Right cardiac atrium (tissue), 5 donors: ENCODE measurements around the gene SMOC1. TPM values are rescaled to one million over a fixed set of nuclear protein-coding genes. Genes with fewer than 3 reads are reported as not detected.

Experiments used
- ATAC-seq, 2 donors: fragments of 200-7000 bp; cut with Tn5 transposase; one replicate each; pipeline versions ENCODE4 v1.8.0 to v1.9.1; 2020; ENCODE audit warnings: moderate library complexity in 2 of 2, mild to moderate bottlenecking in 1 of 2
- DNase-seq, 3 donors: peaks; one replicate each; pipeline ENCODE4 v3.0.0-alpha.2; 2020
- H3K27ac ChIP-seq: one replicate; pipeline ENCODE4 v1.5.1; 2013; ENCODE audit warnings: mild to moderate bottlenecking, low read length, control low read depth, moderate library complexity
- H3K27me3 ChIP-seq: one replicate; pipeline ENCODE4 v1.6.1; 2013; ENCODE audit not compliant: control insufficient read depth, insufficient read depth
- H3K4me1 ChIP-seq: one replicate; pipeline ENCODE4 v1.6.1; 2013; ENCODE audit warnings: low read length; ENCODE audit not compliant: control insufficient read depth, insufficient read depth
- H3K4me3 ChIP-seq: one replicate; pipeline ENCODE4 v1.5.1; 2013; ENCODE audit warnings: low read length, control low read depth
- H3K9me3 ChIP-seq: one replicate; pipeline ENCODE4 v1.6.1; 2013; ENCODE audit warnings: low read length; ENCODE audit not compliant: control insufficient read depth
- WGBS: extraction: QIAGEN DNeasy Blood & Tissue Kit; methylation state at CpG from one replicate; pipeline ENCODE4 v1.1.7; 2013; 5-methylcytosine and 5-hydroxymethylcytosine counted together
- intact Hi-C, 4 donors: fragments of 100-400 bp; cut with DNase I; formaldehyde crosslinking; loops; one replicate each; pipeline versions ENCODE4 v1.11.0 to v1.14.0; 2022 to 2023
- polyA plus RNA-seq: library from polyadenylated mRNA; stranded (reverse); fragments of 200-250 nt; gene quantifications from one replicate; pipeline ENCODE4 v1.2.3, GENCODE V29; 2013
- total RNA-seq, 4 donors: library from RNA; stranded (reverse); fragmentation: NEBNext Ultra II Directional; extraction: Animal tissue kit (Norgen Biotek cat#: 25700); gene quantifications; one replicate each; pipeline ENCODE4 v1.2.1, GENCODE V29; 2021
- donor health status: healthy with polysubstance abuse.
- donor health status: DM: no; HTN: yes; CAD: no.
- donor health status: DM: no; HTN: no; CAD: no.
- donor health status: DM: no; HTN: yes; CAD: no; lungs with severe emphysema.
- donor health status: DM: yes; HTN: yes; CAD: no.

Gene SMOC1
- total and polyA plus RNA-seq, 5 donors: 13.4 to 37.0 (median 23.2) TPM

DNA sequence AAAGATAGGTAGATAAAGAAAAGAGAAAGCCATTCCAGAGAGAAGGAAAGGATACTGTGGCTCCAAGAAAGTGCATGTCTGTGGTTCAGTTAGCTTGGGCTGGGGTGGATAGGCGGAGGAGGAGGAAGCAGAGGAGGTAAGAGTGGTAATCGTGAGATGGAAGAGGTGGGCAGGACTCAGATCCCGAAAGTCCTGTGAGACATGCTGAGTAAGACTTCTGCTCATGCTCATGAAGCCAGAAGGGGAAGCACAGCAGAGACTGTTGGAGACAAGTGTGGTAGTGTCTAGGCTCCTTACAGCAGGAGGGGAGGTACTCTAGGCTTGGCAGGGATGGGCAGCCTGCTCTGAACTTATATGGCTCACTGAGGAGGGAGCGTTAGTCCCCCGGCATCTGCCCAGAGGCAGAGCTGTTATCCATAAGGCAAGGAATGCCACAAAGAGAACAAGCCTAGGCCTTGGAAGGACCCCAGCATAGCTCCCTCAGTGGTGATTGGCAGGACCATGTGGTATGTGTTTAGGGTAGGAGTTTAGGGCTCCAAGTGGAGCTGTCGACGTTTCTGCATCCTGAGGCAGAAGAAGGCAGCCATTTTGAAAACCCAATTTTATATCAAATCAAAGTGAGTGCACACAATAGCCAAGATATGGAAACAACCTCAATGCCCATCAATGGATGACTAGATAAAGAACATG lies 135.3 kb downstream of the SMOC1 start:
- 78% methylated on average over 7 of the region's 7 CpGs for WGBS
- Histone ChIP-seq H3K9me3 (no peaks in the 10 kb centered on the region), H3K4me3 (no peak overlapping the region), H3K27me3 (no peaks in the 10 kb centered on the region), H3K27ac (no peak overlapping the region), H3K4me1 (no peaks in the 10 kb centered on the region)
- ATAC-seq (no peak), DNase-seq (no peak)
- intact Hi-C loops: loop anchor here in 2 of 4 donors (10.0 kb wide), 1 partner anchor 140 kb away; the partner anchor contains the start of gene SMOC1 (in 2 of the 2)

- no peak overlapping the region for H3K27ac ChIP-seq
- ATAC-seq (no peak), DNase-seq (no peak)
- no peaks in the 10 kb centered on the region for H3K4me1 ChIP-seq
- no peak overlapping the region for H3K4me3 ChIP-seq
- H3K27me3 ChIP-seq: no peaks in the 10 kb centered on the region
- WGBS: 53% methylated on average over 2 of the region's 2 CpGs
- no peaks in the 10 kb centered on the region for H3K9me3 ChIP-seq
- intact Hi-C loops: loop anchor here in 2 of 4 donors (10.0 kb wide), 1 partner anchor 143 kb away; the partner anchor contains the start of gene SMOC1 (in 2 of the 2)
These were observed 139.0 kb downstream of the SMOC1 start for GRCh38 chr14:70018230-70018629.

DNA sequence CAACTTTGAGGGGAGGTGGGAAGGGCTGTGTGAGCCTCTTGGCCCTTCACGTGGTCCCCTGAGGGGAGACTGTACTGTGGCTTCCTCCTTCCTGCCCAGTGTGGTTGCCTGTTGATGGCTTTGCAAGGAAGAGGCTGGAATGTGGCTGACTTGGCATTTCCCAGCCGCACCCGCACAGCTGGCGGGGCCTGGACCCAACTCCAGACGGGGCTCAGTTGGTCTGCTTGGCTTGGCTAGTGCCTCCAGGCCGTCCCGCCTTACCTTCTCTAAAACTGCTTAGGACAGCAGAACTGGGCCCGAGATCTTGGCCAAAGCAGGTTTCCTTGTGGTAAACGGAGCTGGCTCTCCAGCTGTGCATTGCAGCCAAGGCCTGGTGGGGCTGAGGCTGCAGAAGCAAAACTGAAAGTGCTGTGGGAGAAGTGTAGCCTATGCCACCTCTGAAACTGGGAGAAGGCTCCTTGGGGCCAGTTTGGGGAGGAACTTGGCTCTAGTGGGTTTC lies 139.5 kb downstream of the SMOC1 start:
- Histone ChIP-seq H3K27me3 (no peaks in the 10 kb centered on the region), H3K27ac (no peak overlapping the region), H3K9me3 (no peaks in the 10 kb centered on the region), H3K4me3 (no peak overlapping the region), H3K4me1 (no peaks in the 10 kb centered on the region)
- intact Hi-C loops: loop anchor here in 2 of 4 donors (10.0 kb wide), 1 partner anchor 144 kb away; the partner anchor contains the start of gene SMOC1 (in 2 of the 2)
- DNase-seq: peak; percentile 47 to 80 (median 79)
- ATAC-seq: peak; percentile 73 to 80
- WGBS: 36% methylated on average over 9 of the region's 9 CpGs

- intact Hi-C loops: loop anchor here in 2 of 4 donors (10.0 kb wide), 1 partner anchor 145 kb away; the partner anchor contains the start of gene SMOC1 (in 2 of the 2)
- H3K27ac ChIP-seq: no peak overlapping the region
These were observed 140.5 kb downstream of the SMOC1 start for GRCh38 chr14:70019695-70020094.

GRCh38 chr14:70020352-70021170 lies 141.3 kb downstream of the SMOC1 start:
- H3K4me1 ChIP-seq: no peaks in the 10 kb centered on the region
- 48% methylated on average over 8 of the region's 8 CpGs for WGBS
- peak; percentile 44 to 87 for ATAC-seq
- DNase-seq: peak in 2 of 3 donors; percentile 61 to 63
- intact Hi-C loops: no loop called here
- H3K4me3 ChIP-seq: no peak overlapping the region
- no peaks in the 10 kb centered on the region for H3K9me3 ChIP-seq
- H3K27me3 ChIP-seq: no peaks in the 10 kb centered on the region
- H3K27ac ChIP-seq: no peak overlapping the region

More at GRCh38 chr14:70019695-70020094, 140.5 kb downstream of the SMOC1 start:
- no peak for DNase-seq
- H3K9me3 ChIP-seq: no peaks in the 10 kb centered on the region
- H3K27me3 ChIP-seq: no peaks in the 10 kb centered on the region
- ATAC-seq: no peak
- H3K4me3 ChIP-seq: no peak overlapping the region
- H3K4me1 ChIP-seq: no peaks in the 10 kb centered on the region

DNA sequence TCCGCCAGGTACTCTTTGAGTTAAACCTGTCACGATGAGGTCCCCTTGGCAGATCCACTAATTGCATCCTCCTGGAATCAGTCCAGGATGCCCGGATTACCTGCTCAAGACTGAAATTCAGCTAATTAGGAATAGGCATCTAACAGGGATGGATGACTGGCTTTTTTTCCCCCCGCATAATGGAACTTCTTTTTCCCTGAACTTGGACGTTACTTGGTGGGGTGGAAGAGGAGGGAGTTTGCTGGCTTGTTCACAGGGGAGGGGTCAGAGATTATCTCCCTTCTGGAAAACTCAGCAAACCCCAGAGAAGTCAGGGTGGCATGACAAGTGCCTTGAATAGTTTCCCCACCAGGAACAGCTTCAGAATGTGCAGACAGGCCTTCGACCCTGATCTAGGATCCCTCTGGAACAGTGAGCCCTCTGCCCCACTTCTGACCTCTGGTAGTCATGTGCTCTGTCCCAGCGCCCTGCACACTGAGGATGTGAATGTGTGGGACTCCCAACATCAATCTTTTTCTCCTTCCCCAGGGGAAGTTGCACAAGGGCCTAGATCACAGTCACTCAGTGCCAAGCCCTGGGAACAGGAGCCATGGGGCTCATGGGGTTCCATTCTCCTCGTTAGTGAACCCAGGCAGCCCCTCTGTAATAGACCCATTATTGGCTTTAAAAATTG lies 142.5 kb downstream of the SMOC1 start:
- no peak for DNase-seq
- no peaks in the 10 kb centered on the region for H3K27me3 ChIP-seq
- no peak overlapping the region for H3K4me3 ChIP-seq
- intact Hi-C loops: no loop called here
- WGBS: 73% methylated on average over 8 of the region's 8 CpGs
- no peaks in the 10 kb centered on the region for H3K4me1 ChIP-seq
- ATAC-seq: no peak
- no peak overlapping the region for H3K27ac ChIP-seq
- no peaks in the 10 kb centered on the region for H3K9me3 ChIP-seq

DNA sequence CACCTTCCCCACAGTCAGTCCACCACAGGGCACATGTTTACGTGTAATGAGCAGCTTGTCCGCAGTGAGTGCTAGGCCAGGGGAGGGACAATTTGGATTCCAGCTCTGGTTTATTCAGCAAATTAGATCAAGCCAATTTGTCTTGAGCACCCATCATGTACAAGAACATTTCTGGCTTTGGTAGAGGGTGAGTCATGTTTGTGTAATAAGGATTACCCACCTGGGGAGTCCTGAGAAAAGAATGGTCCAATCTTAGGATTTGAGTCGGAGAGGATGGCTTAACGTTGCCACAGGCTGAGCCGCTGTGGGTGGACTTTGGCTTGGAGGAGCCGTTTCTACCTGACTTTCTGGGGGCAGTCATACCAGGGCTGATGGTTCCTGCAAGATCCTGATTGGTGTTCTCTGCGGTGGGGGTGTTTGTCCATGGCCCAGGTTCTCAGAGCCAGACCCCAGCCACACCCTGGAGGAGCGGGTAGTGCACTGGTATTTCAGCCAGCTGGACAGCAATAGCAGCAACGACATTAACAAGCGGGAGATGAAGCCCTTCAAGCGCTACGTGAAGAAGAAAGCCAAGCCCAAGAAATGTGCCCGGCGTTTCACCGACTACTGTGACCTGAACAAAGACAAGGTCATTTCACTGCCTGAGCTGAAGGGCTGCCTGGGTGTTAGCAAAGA lies 143.7 kb downstream of the SMOC1 start:
- WGBS: 90% methylated on average over 15 of the region's 15 CpGs
- H3K27ac ChIP-seq: no peak overlapping the region
- H3K4me3 ChIP-seq: no peak overlapping the region
- intact Hi-C loops: no loop called here
- DNase-seq (no peak), ATAC-seq (no peak)
- no peaks in the 10 kb centered on the region for H3K9me3 ChIP-seq
- no peaks in the 10 kb centered on the region for H3K27me3 ChIP-seq
- H3K4me1 ChIP-seq: no peaks in the 10 kb centered on the region

GRCh38 chr14:70023871-70024270 lies 144.7 kb downstream of the SMOC1 start:
- no peak for DNase-seq
- ATAC-seq: no peak
- no peaks in the 10 kb centered on the region for H3K9me3 ChIP-seq
- no peak overlapping the region for H3K4me3 ChIP-seq
- 0% methylated on average over 1 of the region's 1 CpG for WGBS
- no peaks in the 10 kb centered on the region for H3K4me1 ChIP-seq
- H3K27me3 ChIP-seq: no peaks in the 10 kb centered on the region
- no peak overlapping the region for H3K27ac ChIP-seq
- intact Hi-C loops: no loop called here

DNA sequence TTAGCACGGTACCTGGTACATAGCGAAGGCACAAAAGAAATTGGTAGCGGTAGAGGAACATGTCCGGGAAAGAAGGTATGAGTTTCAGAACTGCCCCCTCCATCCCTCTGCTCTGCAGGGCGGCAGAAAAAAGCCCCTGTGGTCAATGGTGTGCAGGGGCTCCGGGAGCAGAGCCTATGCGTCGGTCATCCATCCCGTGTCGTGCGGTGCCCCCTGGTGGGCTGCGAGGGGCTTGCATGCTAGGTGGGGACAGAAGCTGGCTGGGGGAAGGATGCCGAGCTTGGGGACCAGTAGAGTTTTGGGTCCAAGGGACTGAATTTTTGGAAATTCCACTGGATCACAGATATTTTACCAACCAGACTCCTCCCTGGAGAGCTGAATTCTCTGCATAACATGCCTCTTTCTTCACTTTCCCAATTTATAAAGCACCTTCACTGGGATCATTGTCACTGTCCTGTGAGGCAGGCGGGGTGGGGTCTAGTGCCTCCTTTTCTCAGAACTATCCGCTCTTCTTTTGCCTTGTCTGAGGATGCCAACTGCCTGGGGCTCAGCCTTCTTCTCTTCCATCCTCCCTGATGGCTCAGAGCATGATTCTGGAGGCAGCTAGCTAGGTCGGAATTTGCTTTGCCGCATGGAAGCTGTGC lies 148.7 kb downstream of the SMOC1 start:
- DNase-seq: peak; percentile 75 to 91 (median 89)
- intact Hi-C loops: loop anchor here (1.0 to 5.0 kb wide), 3 partner anchors 151 to 209 kb away; partner anchors contain the start of gene SMOC1 (in 1 of the 4)
- 30% methylated on average over 17 of the region's 17 CpGs for WGBS
- H3K4me3 ChIP-seq: no peak overlapping the region
- H3K9me3 ChIP-seq: no peaks in the 10 kb centered on the region
- H3K4me1 ChIP-seq: no peaks in the 10 kb centered on the region
- H3K27ac ChIP-seq: no peak overlapping the region
- ATAC-seq: peak; percentile 77 to 80
- no peaks in the 10 kb centered on the region for H3K27me3 ChIP-seq
